ENCODE results near the gene CHRNB4.

DNA sequence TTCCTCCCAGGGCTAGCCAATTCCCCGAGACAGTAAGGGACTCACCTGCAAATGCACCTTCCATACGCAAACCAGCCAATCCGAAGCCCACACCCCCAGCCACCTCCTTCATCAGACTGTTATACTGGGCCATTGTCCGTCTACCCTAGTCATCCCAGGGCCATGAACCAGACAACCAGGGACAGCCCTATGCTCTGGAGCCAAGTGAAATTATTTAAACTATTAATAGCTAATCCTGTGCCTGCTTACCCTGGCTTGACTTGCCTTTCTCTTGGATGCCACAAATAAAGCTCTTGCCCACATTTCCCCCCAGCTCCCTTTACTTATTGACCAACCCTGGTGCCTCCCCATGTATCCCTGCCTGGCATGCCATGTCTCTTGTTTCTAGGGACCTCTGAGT, 4.0 kb upstream of the CHRNB4 start:
- TF ChIP-seq CTCF (IDR thresholded peaks at IDR 0.05; ENCODE audit: control extremely low read depth in 1 of 3, insufficient read depth in 1 of 3, low read depth in 1 of 3, low read length in 3 of 3) (no peak), POLR2A (IDR thresholded peaks at IDR 0.05; ENCODE audit: control extremely low read depth in 1 of 2, low read depth in 2 of 2, low read length in 2 of 2) (no peak), RAD21 (IDR thresholded peaks at IDR 0.05 in 1 of 2, conservative IDR thresholded peaks at IDR 0.05 in 1 of 2; ENCODE audit: low read depth in 2 of 2, low read length in 2 of 2) (no peak)
